ENCODE results near the gene COLEC12. TPM values are rescaled to one million over a fixed set of nuclear protein-coding genes. Genes with fewer than 3 reads are reported as not detected.
"Not testable (repeated sequence)": the region's sequence is repeated elsewhere in the genome, so short reads cannot be mapped to it uniquely, and the experiment has no call there.

COLEC12 gene
- total and polyA plus RNA-seq, 12 donors = 1.5 to 19.5 (median 8.6) TPM

DNA sequence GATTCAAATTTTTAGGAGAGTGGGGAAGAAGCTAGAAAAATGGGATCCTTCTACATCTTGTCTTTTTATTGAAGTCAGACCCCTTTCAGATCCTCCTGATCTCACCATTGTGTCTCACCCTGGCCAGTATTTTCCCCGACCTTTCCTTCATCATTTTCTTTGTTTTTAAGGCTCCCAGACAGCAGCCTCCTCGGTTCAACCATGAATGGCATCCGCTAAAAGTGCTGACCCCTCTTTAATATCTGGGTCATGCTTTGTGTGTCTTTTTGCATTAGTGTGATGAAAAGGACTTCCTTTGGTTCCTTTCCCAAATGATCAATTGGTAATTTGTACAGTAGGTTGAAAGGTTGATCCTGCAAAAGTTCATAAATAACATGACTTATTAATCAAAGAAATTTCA is 205.9 kb downstream of the COLEC12 start:
- Histone ChIP-seq H3K36me3 (replicated peaks in 1 of 2) (no peaks in the 10 kb centered on the region), H3K27ac (no peak overlapping the region), H3K27me3 (no peaks in the 10 kb centered on the region), H3K4me3 (no peak overlapping the region), H3K9me3 (replicated peaks in 1 of 3) (no peaks in the 10 kb centered on the region), H3K4me1 (replicated peaks in 1 of 2) (no peaks in the 10 kb centered on the region)
- TF ChIP-seq POLR2A (IDR thresholded peaks at IDR 0.05) = no peak
- TF ChIP-seq, protein P1, sequence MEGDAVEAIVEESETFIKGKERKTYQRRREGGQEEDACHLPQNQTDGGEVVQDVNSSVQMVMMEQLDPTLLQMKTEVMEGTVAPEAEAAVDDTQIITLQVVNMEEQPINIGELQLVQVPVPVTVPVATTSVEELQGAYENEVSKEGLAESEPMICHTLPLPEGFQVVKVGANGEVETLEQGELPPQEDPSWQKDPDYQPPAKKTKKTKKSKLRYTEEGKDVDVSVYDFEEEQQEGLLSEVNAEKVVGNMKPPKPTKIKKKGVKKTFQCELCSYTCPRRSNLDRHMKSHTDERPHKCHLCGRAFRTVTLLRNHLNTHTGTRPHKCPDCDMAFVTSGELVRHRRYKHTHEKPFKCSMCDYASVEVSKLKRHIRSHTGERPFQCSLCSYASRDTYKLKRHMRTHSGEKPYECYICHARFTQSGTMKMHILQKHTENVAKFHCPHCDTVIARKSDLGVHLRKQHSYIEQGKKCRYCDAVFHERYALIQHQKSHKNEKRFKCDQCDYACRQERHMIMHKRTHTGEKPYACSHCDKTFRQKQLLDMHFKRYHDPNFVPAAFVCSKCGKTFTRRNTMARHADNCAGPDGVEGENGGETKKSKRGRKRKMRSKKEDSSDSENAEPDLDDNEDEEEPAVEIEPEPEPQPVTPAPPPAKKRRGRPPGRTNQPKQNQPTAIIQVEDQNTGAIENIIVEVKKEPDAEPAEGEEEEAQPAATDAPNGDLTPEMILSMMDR (IDR thresholded peaks at IDR 0.05) = no peak
- DNase-seq = no peak
- whole genome bisulfite sequencing, 4 donors = 56 to 69% (median 63%) methylated on average over 3 of the region's 3 CpGs
- intact Hi-C loops (cut with DNase I) = loop anchor here in 1 of 2 donors (10.0 kb wide), 1 partner anchor 320 kb away; no protein-coding TSS in a partner anchor

DNA sequence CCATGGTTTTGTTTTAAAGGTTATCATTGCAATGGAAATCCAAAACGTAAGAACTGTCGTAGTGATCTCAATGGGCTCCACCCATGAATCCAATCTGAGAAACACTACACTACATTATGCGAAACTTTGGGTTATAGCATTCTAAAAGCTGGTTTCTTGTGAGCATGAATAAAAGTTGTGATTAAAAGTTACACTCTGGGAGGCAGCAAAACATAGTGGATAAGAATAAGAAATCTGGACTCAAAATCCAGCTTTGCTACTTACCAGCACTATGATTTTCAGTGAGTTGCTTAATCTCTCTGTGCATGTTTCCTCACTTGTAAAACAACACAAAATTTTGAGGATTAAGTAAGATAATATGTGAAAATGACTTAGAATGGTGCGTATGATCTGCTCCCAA is 207.0 kb downstream of the COLEC12 start:
- intact Hi-C loops (cut with DNase I) = loop anchor here in 1 of 2 donors (10.0 kb wide), 1 partner anchor 321 kb away; no protein-coding TSS in a partner anchor
- no peak overlapping the region for H3K27ac ChIP-seq
- no peaks in the 10 kb centered on the region for H3K36me3 ChIP-seq (replicated peaks in 1 of 2)
- no peaks in the 10 kb centered on the region for H3K9me3 ChIP-seq (replicated peaks in 1 of 3)
- H3K27me3 ChIP-seq = no peaks in the 10 kb centered on the region
- TF ChIP-seq POLR2A (IDR thresholded peaks at IDR 0.05) = no peak
- TF ChIP-seq, protein P1 (IDR thresholded peaks at IDR 0.05) = no peak
- 80 to 87% (median 83%) methylated on average over 4 of the region's 4 CpGs for WGBS, 4 donors
- no peak for DNase-seq
- no peak overlapping the region for H3K4me3 ChIP-seq
- no peaks in the 10 kb centered on the region for H3K4me1 ChIP-seq (replicated peaks in 1 of 2)

DNA sequence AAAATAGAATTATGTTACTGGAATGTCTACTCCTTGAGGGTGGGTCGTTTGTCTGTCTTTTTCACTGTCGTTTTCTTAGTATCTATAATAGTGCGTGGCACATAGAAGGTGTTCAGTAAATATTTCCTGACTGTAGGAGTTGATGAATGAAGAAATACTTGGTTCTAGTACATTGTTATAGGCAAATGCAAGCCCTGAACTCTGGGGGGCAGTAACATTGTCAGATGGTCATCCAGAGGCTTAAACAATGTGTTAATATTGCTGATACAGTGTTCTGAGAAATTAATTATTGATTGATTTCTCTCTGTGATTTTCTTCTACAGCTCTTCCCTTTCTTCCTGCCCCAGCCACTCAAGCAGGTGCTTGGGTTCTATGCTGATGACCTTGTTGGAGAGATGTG is 208.2 kb downstream of the COLEC12 start:
- no peaks in the 10 kb centered on the region for H3K27me3 ChIP-seq
- no peak overlapping the region for H3K4me3 ChIP-seq
- H3K4me1 ChIP-seq (replicated peaks in 1 of 2) = no peaks in the 10 kb centered on the region
- DNase-seq = no peak
- intact Hi-C loops (cut with DNase I) = loop anchor here in 1 of 2 donors (10.0 kb wide), 1 partner anchor 323 kb away; no protein-coding TSS in a partner anchor
- H3K36me3 ChIP-seq (replicated peaks in 1 of 2) = no peaks in the 10 kb centered on the region
- TF ChIP-seq, protein P1 (IDR thresholded peaks at IDR 0.05) = no peak
- TF ChIP-seq POLR2A (IDR thresholded peaks at IDR 0.05) = no peak
- H3K9me3 ChIP-seq (replicated peaks in 1 of 3) = no peaks in the 10 kb centered on the region
- 50 to 58% (median 56%) methylated on average over 3 of the region's 3 CpGs for WGBS, 4 donors
- H3K27ac ChIP-seq = no peak overlapping the region

DNA sequence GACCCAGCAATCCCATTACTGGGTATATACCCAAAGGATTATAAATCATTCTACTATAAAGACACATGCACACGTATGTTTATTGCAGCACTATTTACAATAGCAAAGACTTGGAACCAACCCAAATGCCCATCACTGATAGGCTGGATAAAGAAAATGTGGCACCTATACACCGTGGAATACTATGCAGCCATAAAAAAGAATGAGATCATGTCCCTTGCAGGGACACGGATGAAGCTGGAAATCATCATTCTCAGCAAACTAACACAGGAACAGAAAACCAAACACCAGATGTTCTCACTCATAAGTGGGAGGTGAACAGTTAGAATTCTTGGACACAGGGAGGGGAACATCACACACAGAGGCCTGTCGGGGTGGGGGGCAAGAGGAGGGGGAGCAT is 210.5 kb downstream of the COLEC12 start:
- H3K27me3 ChIP-seq; H3K27ac ChIP-seq; H3K9me3 ChIP-seq (replicated peaks in 1 of 3); H3K36me3 ChIP-seq (replicated peaks in 1 of 2); H3K4me1 ChIP-seq (replicated peaks in 1 of 2); H3K4me3 ChIP-seq; DNase-seq: not testable (repeated sequence)
- intact Hi-C loops (cut with DNase I) = loop anchor here (5.0 to 10.0 kb wide), 2 partner anchors 322 to 325 kb away; no protein-coding TSS in a partner anchor
- WGBS, 4 donors = 60 to 83% (median 80%) methylated on average over 4 of the region's 4 CpGs

DNA sequence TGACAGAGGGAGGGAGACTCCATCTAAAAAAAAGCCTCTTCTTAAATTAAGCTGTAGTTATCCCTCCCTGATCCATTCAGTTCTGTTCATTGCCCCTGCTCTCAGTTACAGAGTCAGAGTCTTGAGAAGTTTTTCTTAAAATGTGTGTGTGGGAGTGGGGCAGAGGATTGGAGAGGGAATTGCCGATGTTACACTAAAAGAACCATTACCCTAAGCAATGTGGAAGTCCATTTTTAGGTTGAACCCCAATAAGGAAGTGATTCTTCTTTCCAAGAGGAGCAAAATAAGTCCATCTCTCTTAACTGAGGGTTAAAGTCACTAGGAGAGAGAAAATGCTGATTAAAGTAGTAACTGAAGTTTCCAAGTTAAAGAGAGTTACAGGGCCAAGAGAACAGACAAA is 211.5 kb downstream of the COLEC12 start:
- no peak overlapping the region for H3K27ac ChIP-seq
- no peak overlapping the region for H3K4me3 ChIP-seq
- H3K27me3 ChIP-seq = peaks cover 6% of the 10 kb centered on the region
- no peaks in the 10 kb centered on the region for H3K36me3 ChIP-seq (replicated peaks in 1 of 2)
- no peaks in the 10 kb centered on the region for H3K9me3 ChIP-seq (replicated peaks in 1 of 3)
- no peak for DNase-seq
- TF ChIP-seq, protein P1 (IDR thresholded peaks at IDR 0.05) = no peak
- no peak for TF ChIP-seq POLR2A (IDR thresholded peaks at IDR 0.05)
- 24 to 70% (median 46%) methylated on average over 1 of the region's 1 CpG for WGBS, 4 donors
- intact Hi-C loops (cut with DNase I) = loop anchor here in 1 of 2 donors (5.0 kb wide), 1 partner anchor 323 kb away; no protein-coding TSS in a partner anchor
- no peaks in the 10 kb centered on the region for H3K4me1 ChIP-seq (replicated peaks in 1 of 2)
